Fibroblast of the aortic adventitia (primary cell): ENCODE measurements around the gene ZMIZ1. TPM values are rescaled to one million over a fixed set of nuclear protein-coding genes. Genes with fewer than 3 reads are reported as not detected.

Experiments
- DNase-seq: peaks from one replicate; pipeline ENCODE4 v3.0.0-alpha.2; 2010; ENCODE audit warnings: low read depth
- H3K4me3 ChIP-seq: 2 replicates; pipeline ENCODE4 v1.5.1; 2011; ENCODE audit warnings: low read depth, mild to moderate bottlenecking, control low read depth, low read length, moderate library complexity
- total RNA-seq: library from RNA; depleted of rRNA; stranded (reverse); fragments of >200 nt; gene quantifications from 2 replicates; pipeline ENCODE4 v1.2.3, GENCODE V29; 2012; ENCODE audit warnings: low replicate concordance
- TF ChIP-seq, protein P1 (sequence below): IDR thresholded peaks from 2 replicates; pipeline ENCODE4 v1.5.1; 2011; ENCODE audit warnings: mild to moderate bottlenecking, low read length, control low read depth, inconsistent platforms; ENCODE audit not compliant: insufficient read depth

Gene ZMIZ1
- total RNA-seq, 1 donor, result 28.1 TPM

DNA sequence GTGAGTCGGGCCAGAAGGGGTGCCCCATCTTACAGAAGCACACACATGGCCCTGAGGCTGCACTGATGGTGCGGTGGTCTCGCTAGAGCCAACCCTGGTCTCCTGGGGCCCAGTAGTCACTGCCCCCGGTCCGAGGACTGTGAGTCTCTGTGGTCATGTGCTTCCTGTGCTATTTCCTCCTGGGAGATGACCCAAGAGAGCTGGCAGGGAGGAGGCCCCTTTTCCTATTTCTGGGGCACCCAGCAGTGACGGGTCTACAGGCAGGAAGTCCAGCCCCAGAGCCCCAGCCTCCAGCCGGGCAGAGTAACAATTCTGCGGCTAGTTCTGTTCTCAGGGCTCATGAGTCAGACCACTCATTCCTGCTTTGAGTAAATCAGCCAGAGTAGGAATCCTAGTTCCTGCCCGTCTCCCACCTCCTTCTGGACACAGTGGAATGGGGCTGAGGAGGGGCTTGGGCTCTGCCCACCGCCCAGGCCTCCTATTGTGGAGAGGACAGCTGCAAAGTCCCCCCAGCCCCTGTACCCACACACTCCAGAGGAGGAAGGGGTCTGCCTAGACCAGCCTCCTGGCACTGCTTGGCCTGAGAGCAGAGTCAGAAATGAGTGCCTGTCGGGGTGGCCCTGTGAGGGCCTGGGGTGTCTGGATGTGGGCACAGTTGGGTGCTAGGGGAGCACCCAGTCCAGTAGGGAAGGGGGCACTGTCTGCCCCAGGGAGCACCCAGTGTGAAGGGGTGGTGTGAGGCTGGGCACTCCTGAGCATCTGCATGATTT, 198.0 kb downstream of the ZMIZ1 start:
- peak overlapping the region; percentile 9 for H3K4me3 ChIP-seq
- DNase-seq, result peak; percentile 91
- TF ChIP-seq, protein P1, sequence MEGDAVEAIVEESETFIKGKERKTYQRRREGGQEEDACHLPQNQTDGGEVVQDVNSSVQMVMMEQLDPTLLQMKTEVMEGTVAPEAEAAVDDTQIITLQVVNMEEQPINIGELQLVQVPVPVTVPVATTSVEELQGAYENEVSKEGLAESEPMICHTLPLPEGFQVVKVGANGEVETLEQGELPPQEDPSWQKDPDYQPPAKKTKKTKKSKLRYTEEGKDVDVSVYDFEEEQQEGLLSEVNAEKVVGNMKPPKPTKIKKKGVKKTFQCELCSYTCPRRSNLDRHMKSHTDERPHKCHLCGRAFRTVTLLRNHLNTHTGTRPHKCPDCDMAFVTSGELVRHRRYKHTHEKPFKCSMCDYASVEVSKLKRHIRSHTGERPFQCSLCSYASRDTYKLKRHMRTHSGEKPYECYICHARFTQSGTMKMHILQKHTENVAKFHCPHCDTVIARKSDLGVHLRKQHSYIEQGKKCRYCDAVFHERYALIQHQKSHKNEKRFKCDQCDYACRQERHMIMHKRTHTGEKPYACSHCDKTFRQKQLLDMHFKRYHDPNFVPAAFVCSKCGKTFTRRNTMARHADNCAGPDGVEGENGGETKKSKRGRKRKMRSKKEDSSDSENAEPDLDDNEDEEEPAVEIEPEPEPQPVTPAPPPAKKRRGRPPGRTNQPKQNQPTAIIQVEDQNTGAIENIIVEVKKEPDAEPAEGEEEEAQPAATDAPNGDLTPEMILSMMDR, result no peak

DNA sequence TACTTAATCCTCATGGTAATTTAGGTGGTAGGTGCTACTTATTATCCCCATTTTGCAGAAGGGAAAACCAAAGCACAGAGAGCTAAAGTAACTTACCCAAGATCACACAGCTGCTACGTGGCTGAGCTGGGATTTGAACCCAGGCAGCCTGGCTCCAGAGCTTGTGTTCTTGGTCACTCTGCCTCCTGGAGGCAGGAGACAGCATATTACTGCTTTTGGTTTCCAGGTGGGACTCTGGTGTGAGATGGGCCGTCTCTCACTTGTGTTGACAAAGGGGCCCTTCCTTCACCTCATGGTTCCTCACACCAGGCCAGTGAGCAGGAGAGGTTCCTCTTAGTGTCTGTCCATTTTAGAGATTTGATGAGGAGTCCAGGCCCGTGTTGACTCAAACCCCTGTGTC, 198.7 kb downstream of the ZMIZ1 start:
- no peak overlapping the region for H3K4me3 ChIP-seq
- no peak for DNase-seq

DNA sequence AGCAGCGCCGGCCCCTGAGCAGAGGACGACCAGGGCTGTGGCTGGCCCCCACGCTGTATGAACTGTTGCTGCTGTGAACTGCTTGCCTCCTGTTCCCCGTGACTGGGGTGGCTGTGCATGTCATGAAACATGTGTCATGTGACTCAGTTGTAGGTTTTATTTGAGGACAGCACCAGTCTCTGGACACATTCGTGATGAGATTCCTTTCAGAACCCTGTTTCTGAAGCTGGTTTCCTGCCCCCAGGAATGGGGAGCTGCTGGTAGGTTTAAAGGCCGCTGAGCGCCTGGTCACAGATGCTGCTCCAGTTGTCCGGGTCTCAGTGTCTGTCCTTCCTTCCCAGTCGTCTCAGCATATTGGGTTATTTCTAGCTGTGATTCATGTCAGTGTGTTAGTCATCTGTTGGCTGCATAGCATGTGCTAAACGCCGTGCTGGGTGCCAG, 199.4 kb downstream of the ZMIZ1 start:
- no peak overlapping the region for H3K4me3 ChIP-seq
- TF ChIP-seq, protein P1, result no peak
- peak; percentile 55 for DNase-seq

More for the DNA sequence above, 198.7 kb downstream of the ZMIZ1 start:
- TF ChIP-seq, protein P1, result peak; percentile 13

DNA sequence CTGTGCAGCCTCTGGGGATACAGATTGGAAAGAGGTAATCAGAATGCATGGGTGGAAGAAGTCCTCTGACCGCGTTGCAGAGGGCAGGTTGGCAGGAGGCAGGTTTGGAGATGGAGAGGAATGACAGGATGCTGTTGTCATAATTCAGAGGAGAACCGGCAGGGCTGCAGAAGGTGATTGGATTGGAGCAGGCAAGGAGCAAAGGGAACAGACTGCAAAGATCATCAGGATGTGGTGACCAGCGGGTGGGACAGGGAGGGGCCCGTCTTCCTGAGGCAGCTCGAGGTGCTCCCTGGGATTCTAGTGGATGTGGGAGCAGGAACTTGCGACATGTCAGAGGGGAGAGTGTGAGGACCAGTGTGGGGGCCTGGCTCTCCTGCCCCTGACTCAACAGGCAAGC, 200.0 kb downstream of the ZMIZ1 start:
- TF ChIP-seq, protein P1, result no peak

DNA sequence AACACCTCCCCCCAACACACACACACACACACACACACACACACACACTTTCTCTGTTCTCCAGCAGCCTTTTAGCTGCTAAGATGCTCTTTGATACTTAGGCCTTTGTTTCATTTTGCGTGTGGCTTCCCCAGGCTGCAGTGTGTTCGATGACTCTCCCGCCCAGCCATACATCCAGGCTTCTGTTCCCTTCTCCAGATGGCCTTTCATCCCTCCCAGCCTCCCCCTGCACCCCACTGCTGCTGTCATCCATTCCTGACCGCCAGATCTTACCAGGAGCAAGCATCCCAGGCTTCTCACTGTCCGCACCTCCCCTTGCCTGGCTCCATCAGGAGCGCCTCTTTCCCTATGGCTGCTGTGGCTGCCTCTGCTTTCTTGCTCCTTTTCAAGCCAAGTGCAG, 200.7 kb downstream of the ZMIZ1 start:
- TF ChIP-seq, protein P1, result no peak
- DNase-seq, result no peak
- H3K4me3 ChIP-seq, result no peak overlapping the region

More for the DNA sequence above, 200.0 kb downstream of the ZMIZ1 start:
- no peak overlapping the region for H3K4me3 ChIP-seq
- no peak for DNase-seq

DNA sequence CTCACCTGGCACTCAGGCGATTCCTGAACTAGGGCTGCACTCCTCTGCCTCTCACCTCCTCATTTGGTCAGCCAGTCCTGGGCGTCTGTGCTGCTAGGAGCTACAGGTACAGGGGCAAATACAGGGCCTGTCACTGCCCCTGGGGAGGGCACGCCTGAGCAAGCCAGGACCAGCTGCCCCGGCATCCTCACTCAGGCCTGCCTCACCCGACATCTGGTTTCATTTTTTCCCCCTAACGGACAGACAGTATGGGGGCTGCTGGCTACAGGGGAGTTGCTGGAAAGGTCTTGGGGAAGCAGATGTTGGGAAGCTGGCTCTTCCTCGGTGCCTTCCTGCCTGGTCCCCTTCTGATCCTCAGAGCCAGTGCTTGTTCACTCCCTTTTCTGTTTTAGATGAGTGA, 201.2 kb downstream of the ZMIZ1 start:
- TF ChIP-seq, protein P1, result no peak
- no peak for DNase-seq

More for the DNA sequence above, 201.2 kb downstream of the ZMIZ1 start:
- H3K4me3 ChIP-seq, result no peak overlapping the region
